ENCODE results near the gene BTBD9. TPM values are rescaled to one million over a fixed set of nuclear protein-coding genes. Genes with fewer than 3 reads are reported as not detected.

Gene BTBD9
- total RNA-seq, 1 experiment from 2014 or later, result 4.7 TPM

DNA sequence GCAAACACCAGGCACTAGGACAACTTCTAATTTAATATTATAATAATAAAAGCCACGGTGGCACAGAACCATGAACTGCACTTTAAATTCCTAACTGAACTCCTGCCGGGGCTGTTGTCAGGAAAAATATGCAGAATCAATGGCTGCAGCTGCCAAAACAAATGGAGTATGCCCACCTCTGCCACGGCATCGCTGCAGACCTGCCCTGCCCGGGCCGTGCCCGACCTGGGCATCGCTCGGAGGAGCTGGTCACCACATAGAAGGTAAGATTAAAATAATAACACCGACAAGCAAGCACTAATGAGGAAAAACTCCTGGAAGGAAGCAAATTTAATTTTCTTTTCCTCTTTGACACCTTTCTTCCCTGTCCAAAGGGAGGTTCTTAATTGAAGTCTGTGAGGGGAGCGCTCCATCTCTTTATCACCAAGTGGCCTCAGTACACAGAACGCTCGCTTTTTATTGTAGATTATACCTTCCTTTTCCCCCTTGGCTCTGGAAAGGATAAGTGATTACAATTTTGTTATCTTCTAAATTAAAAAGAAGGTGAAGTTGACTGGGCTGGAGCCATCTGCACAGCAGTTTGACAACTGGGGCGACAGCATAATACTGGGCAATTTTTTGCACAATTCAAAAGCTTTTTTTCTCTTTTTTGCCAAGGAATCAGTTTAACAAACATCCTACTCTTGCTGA, 468.9 kb downstream of the BTBD9 start:
- Histone ChIP-seq H3K36me3 (ENCODE audit: insufficient read depth, low read length) (no peaks in the 10 kb centered on the region), H3K9me2 (replicated peaks; ENCODE audit: insufficient read depth, low read length) (no peaks in the 10 kb centered on the region), H3K79me2 (ENCODE audit: low read length) (no peaks in the 10 kb centered on the region), H4K20me1 (ENCODE audit: insufficient read depth, low read depth, low read length) (no peaks in the 10 kb centered on the region), H3K27me3 (ENCODE audit: low read length) (no peaks in the 10 kb centered on the region), H3K4me3 (ENCODE audit: low read length) (no peak overlapping the region), H3K9ac (ENCODE audit: low read length) (no peak overlapping the region), H2AFZ (ENCODE audit: low read length) (no peak overlapping the region), H3K27ac (ENCODE audit: low read length) (no peak overlapping the region), H3K9me3 (ENCODE audit: low read length) (no peaks in the 10 kb centered on the region), H3K4me1 (ENCODE audit: low read length) (no peaks in the 10 kb centered on the region), H3K4me2 (ENCODE audit: low read depth, low read length, poor library complexity, severe bottlenecking) (no peak overlapping the region)
- DNase-seq, result no peak

DNA sequence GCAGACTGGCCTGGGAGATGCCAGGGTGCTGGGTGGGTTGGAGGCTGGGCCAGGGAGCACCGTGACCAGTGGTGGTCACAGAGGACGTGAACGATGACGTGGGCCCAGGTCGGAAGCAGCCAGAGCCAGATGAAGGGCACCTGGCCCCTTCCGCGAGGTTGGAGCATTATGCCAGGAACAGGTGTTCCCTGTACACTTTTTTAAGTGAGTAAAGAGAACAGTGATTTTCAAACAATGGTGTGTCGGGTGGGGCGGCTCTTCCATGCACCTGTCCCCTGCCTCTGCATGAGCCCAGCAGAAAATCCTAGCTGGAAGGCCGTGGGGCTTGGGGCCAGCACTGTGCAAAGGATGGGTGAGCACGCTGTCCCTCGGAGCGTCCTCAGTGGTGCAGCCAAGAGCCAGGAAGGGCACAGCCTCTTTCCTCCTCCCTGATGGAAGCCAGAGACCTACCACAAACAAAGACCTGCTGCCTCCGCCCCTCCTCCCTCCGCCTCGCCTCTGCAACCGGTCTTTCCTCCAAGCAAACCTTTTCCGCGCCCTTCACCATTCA, 469.7 kb downstream of the BTBD9 start:
- Histone ChIP-seq H3K79me2 (ENCODE audit: low read length) (no peaks in the 10 kb centered on the region), H3K9ac (ENCODE audit: low read length) (no peak overlapping the region), H3K9me3 (ENCODE audit: low read length) (no peaks in the 10 kb centered on the region), H3K9me2 (replicated peaks; ENCODE audit: insufficient read depth, low read length) (no peaks in the 10 kb centered on the region), H2AFZ (ENCODE audit: low read length) (no peak overlapping the region), H3K36me3 (ENCODE audit: insufficient read depth, low read length) (no peaks in the 10 kb centered on the region), H3K27ac (ENCODE audit: low read length) (no peak overlapping the region), H3K4me1 (ENCODE audit: low read length) (no peaks in the 10 kb centered on the region), H3K4me2 (ENCODE audit: low read depth, low read length, poor library complexity, severe bottlenecking) (no peak overlapping the region), H3K4me3 (ENCODE audit: low read length) (no peak overlapping the region), H3K27me3 (ENCODE audit: low read length) (no peaks in the 10 kb centered on the region), H4K20me1 (ENCODE audit: insufficient read depth, low read depth, low read length) (no peaks in the 10 kb centered on the region)
- no peak for DNase-seq

DNA sequence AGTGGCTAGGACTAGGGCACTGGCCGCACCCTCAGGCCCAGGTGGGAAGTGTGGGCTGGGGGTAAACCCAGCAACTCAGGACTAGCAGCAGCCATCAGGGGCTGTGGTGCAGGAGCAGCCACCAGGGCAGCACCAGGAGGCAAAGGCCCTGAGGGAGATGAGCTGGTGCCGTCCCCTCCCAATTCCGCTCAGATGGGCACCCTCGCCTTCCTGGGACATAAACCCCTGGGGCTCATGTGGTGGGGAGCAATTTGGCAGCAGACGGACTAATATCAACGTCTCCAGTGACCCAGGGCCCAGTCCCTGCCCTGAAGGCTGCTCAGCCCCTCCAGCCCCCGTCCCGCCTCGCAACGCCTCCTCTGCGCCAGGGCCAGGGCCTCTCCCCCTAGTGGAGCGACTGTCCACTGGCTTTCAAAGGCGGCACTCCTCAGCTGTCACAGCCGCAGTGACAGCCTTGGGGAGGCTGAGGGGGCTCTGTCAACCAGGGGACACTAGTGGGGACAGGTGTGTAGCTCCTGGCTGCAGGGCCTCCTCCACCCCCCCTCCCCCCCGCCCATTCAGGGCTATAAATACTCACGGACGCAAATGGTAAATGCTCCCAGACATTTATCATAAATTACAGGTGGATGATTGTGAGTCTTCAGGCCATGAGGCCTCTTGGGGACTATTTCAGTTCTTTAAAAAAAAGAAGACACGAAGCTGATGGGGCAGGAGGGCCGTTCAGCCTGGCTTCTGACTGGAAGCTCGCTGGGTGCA, 470.3 kb downstream of the BTBD9 start:
- no peaks in the 10 kb centered on the region for H3K79me2 ChIP-seq (ENCODE audit: low read length)
- H3K27me3 ChIP-seq (ENCODE audit: low read length), result no peaks in the 10 kb centered on the region
- no peak overlapping the region for H3K4me2 ChIP-seq (ENCODE audit: low read depth, low read length, poor library complexity, severe bottlenecking)
- no peak for DNase-seq
- H3K27ac ChIP-seq (ENCODE audit: low read length), result no peak overlapping the region
- H3K9me2 ChIP-seq (replicated peaks; ENCODE audit: insufficient read depth, low read length), result no peaks in the 10 kb centered on the region
- H3K4me1 ChIP-seq (ENCODE audit: low read length), result no peaks in the 10 kb centered on the region
- H4K20me1 ChIP-seq (ENCODE audit: insufficient read depth, low read depth, low read length), result no peaks in the 10 kb centered on the region
- no peak overlapping the region for H3K4me3 ChIP-seq (ENCODE audit: low read length)
- H3K9ac ChIP-seq (ENCODE audit: low read length), result no peak overlapping the region
- no peaks in the 10 kb centered on the region for H3K36me3 ChIP-seq (ENCODE audit: insufficient read depth, low read length)
- H3K9me3 ChIP-seq (ENCODE audit: low read length), result no peaks in the 10 kb centered on the region
- no peak overlapping the region for H2AFZ ChIP-seq (ENCODE audit: low read length)

DNA sequence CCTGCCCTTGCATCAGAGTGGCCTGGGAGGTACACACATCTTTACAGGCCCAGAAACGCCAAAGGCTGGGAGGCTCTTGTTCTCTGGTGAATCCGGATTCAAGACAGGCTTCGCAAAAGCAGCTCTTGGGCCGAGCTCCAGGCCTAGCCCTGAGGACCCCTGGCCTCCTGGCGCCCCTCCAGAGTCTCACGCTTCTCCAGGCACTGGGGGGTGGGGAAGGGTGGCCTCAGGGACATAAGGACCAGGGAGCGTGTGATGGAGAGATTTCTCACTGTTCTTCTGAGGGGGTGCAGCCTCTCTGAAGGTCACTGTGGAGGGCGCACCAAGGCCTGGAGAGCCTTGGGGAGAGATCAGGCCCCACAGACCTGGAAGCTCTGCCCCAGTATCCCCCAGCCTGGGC, 471.0 kb downstream of the BTBD9 start:
- Histone ChIP-seq H3K27ac (ENCODE audit: low read length) (no peak overlapping the region), H3K79me2 (ENCODE audit: low read length) (no peaks in the 10 kb centered on the region), H3K36me3 (ENCODE audit: insufficient read depth, low read length) (no peaks in the 10 kb centered on the region), H2AFZ (ENCODE audit: low read length) (no peak overlapping the region), H3K27me3 (ENCODE audit: low read length) (no peaks in the 10 kb centered on the region), H3K9ac (ENCODE audit: low read length) (no peak overlapping the region), H3K4me3 (ENCODE audit: low read length) (no peak overlapping the region), H3K9me2 (replicated peaks; ENCODE audit: insufficient read depth, low read length) (no peaks in the 10 kb centered on the region), H3K4me2 (ENCODE audit: low read depth, low read length, poor library complexity, severe bottlenecking) (no peak overlapping the region), H4K20me1 (ENCODE audit: insufficient read depth, low read depth, low read length) (no peaks in the 10 kb centered on the region), H3K4me1 (ENCODE audit: low read length) (no peaks in the 10 kb centered on the region), H3K9me3 (ENCODE audit: low read length) (no peaks in the 10 kb centered on the region)
- DNase-seq, result no peak

DNA sequence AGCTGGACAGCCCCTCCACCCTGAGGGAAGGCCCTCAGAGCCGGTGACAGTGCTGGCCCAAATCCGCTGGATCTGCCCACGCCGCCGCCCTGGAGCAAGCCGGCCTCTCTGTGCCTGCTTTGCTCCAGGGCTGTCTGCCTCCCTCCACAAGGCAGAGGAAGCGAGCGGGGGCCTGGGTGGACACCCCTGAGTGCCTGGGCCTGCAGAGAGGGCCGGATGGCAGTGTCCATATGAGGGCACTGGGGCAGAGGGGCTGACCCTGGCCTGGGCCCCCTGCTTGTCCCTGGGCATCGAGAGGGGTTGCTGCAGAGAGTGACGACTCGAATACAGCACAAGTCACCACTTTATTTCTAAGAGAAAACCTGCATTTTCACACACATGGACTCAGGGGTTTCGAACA, 471.6 kb downstream of the BTBD9 start:
- Histone ChIP-seq H4K20me1 (ENCODE audit: insufficient read depth, low read depth, low read length) (no peaks in the 10 kb centered on the region), H3K36me3 (ENCODE audit: insufficient read depth, low read length) (no peaks in the 10 kb centered on the region), H3K4me2 (ENCODE audit: low read depth, low read length, poor library complexity, severe bottlenecking) (no peak overlapping the region), H3K79me2 (ENCODE audit: low read length) (no peaks in the 10 kb centered on the region), H3K9me3 (ENCODE audit: low read length) (no peaks in the 10 kb centered on the region), H3K9me2 (replicated peaks; ENCODE audit: insufficient read depth, low read length) (no peaks in the 10 kb centered on the region), H3K27ac (ENCODE audit: low read length) (no peak overlapping the region), H3K27me3 (ENCODE audit: low read length) (no peaks in the 10 kb centered on the region), H3K4me1 (ENCODE audit: low read length) (no peaks in the 10 kb centered on the region), H3K4me3 (ENCODE audit: low read length) (no peak overlapping the region), H3K9ac (ENCODE audit: low read length) (no peak overlapping the region), H2AFZ (ENCODE audit: low read length) (no peak overlapping the region)
- DNase-seq, result no peak

DNA sequence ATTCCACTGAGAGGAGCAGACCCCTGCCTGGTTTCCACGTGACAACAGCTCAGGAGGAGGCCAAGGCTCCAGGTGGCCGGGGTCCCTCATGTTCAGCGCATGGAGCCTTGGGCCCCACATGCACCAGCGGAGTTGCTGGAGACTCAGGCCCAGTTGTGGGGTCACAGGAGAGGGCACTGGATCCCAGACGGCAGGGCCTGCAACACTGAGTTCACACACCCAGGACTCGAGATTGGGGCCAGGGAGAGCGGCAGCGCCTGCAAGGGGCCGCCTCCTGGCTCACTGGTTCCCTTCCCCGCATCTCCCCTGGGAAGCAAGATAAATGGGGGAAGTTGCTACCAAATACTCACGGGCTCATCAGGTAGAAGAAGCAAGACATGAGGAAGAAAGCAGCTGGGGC, 472.1 kb downstream of the BTBD9 start:
- H3K4me3 ChIP-seq (ENCODE audit: low read length), result no peak overlapping the region
- no peak overlapping the region for H3K27ac ChIP-seq (ENCODE audit: low read length)
- H3K79me2 ChIP-seq (ENCODE audit: low read length), result no peaks in the 10 kb centered on the region
- no peak for DNase-seq
- no peak overlapping the region for H3K4me2 ChIP-seq (ENCODE audit: low read depth, low read length, poor library complexity, severe bottlenecking)
- H3K9me3 ChIP-seq (ENCODE audit: low read length), result no peaks in the 10 kb centered on the region
- H4K20me1 ChIP-seq (ENCODE audit: insufficient read depth, low read depth, low read length), result no peaks in the 10 kb centered on the region
- H2AFZ ChIP-seq (ENCODE audit: low read length), result no peak overlapping the region
- H3K4me1 ChIP-seq (ENCODE audit: low read length), result no peaks in the 10 kb centered on the region
- H3K9ac ChIP-seq (ENCODE audit: low read length), result no peak overlapping the region
- H3K27me3 ChIP-seq (ENCODE audit: low read length), result no peaks in the 10 kb centered on the region
- H3K9me2 ChIP-seq (replicated peaks; ENCODE audit: insufficient read depth, low read length), result no peaks in the 10 kb centered on the region
- no peaks in the 10 kb centered on the region for H3K36me3 ChIP-seq (ENCODE audit: insufficient read depth, low read length)

DNA sequence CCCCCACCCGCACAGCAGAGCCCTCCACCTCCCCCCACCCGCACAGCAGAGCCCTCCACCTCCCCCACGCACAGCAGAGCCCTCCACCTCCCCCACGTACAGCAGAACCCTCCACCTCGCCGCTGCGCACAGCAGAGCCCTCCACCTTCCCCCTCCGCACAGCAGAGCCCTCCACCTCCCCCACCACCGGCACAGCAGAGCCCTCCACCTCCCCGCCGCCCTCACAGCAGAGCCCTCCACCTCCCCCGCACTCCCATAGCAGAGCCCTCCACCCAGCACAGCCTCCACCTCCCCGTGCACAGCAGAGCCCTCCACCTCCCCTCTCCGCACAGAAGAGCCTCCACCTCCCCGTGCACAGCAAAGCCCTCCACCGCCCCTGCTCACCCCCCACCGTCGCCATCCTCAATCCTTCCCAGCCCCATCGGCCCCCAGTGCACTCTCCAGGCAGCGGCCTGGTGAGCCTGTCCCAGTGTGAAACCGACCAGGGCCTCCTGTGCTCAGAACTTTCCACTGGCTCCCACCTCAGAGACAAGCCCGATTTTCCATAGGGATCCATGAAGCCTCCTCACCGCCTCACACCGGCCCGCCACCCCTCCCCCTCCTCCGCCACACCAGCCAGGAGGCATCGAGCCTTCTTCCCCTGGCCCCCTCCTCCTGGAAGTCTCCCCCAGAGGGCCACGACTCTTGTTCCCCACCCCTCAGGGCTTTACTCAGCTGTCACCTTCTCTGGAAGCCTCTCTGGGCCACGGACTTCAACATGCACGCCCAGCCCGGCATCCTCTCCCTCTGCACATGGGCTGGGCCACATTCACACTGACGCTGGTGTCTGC, 473.1 kb downstream of the BTBD9 start:
- H3K4me3 ChIP-seq (ENCODE audit: low read length), result no peak overlapping the region
- H3K79me2 ChIP-seq (ENCODE audit: low read length), result no peaks in the 10 kb centered on the region
- no peaks in the 10 kb centered on the region for H4K20me1 ChIP-seq (ENCODE audit: insufficient read depth, low read depth, low read length)
- H2AFZ ChIP-seq (ENCODE audit: low read length), result no peak overlapping the region
- no peak overlapping the region for H3K9ac ChIP-seq (ENCODE audit: low read length)
- H3K27ac ChIP-seq (ENCODE audit: low read length), result no peak overlapping the region
- H3K27me3 ChIP-seq (ENCODE audit: low read length), result no peaks in the 10 kb centered on the region
- no peaks in the 10 kb centered on the region for H3K36me3 ChIP-seq (ENCODE audit: insufficient read depth, low read length)
- no peaks in the 10 kb centered on the region for H3K4me1 ChIP-seq (ENCODE audit: low read length)
- no peak for DNase-seq
- no peak overlapping the region for H3K4me2 ChIP-seq (ENCODE audit: low read depth, low read length, poor library complexity, severe bottlenecking)
- no peaks in the 10 kb centered on the region for H3K9me3 ChIP-seq (ENCODE audit: low read length)
- no peaks in the 10 kb centered on the region for H3K9me2 ChIP-seq (replicated peaks; ENCODE audit: insufficient read depth, low read length)

DNA sequence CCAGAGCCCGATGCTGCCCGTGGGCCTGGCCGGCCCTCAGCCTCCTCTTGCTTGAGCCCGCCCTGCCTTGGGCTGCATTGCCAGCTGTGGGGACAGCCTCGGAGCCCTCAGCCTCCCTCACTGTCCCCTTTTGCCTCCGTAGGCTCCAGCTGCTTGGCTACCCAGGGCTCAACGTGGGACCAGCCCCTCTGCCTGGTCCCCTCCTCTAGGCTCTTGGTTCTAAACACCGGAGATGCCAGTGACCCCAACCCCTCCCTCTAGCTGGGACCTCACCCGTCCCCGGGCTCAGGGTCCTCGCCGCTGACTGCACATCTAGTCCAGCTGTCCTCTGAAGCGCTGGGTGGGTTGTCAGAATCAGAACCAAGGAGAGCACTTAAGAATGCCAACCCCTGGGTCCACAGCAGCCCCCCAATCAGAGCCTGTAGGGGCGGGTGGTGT, 475.0 kb downstream of the BTBD9 start:
- no peak overlapping the region for H3K4me2 ChIP-seq (ENCODE audit: low read depth, low read length, poor library complexity, severe bottlenecking)
- H3K9ac ChIP-seq (ENCODE audit: low read length), result no peak overlapping the region
- H2AFZ ChIP-seq (ENCODE audit: low read length), result no peak overlapping the region
- no peaks in the 10 kb centered on the region for H3K79me2 ChIP-seq (ENCODE audit: low read length)
- no peak overlapping the region for H3K27ac ChIP-seq (ENCODE audit: low read length)
- H3K9me2 ChIP-seq (replicated peaks; ENCODE audit: insufficient read depth, low read length), result no peaks in the 10 kb centered on the region
- H3K36me3 ChIP-seq (ENCODE audit: insufficient read depth, low read length), result no peaks in the 10 kb centered on the region
- no peaks in the 10 kb centered on the region for H4K20me1 ChIP-seq (ENCODE audit: insufficient read depth, low read depth, low read length)
- no peak for DNase-seq
- H3K9me3 ChIP-seq (ENCODE audit: low read length), result no peaks in the 10 kb centered on the region
- no peak overlapping the region for H3K4me3 ChIP-seq (ENCODE audit: low read length)
- no peaks in the 10 kb centered on the region for H3K27me3 ChIP-seq (ENCODE audit: low read length)
- H3K4me1 ChIP-seq (ENCODE audit: low read length), result no peaks in the 10 kb centered on the region

All from Karpas-422 (cell line).